Sigmoid colon (tissue), 7 donors: Measurements from ENCODE around the gene CHL1. TPM values are rescaled to one million over a fixed set of nuclear protein-coding genes. Genes with fewer than 3 reads are reported as not detected.

Source experiments
- DNase-seq: peaks from one replicate; pipeline ENCODE4 v3.0.0-alpha.2; 2019
- H3K27ac ChIP-seq, 4 donors: fragments of 200-600 bp; sonication (generic); one replicate each; pipeline ENCODE4 v1.5.1; 2016 to 2019; ENCODE audit warnings: mild to moderate bottlenecking in 1 of 4
- H3K27me3 ChIP-seq, 3 donors: fragments of 200-600 bp; sonication (generic); one replicate each; pipeline ENCODE4 v1.5.1; 2019; ENCODE audit warnings: mild to moderate bottlenecking in 1 of 3
- H3K36me3 ChIP-seq, 4 donors: fragments of 200-600 bp; sonication (generic); one replicate each; pipeline ENCODE4 v1.5.1; 2016 to 2019
- H3K4me1 ChIP-seq, 4 donors: fragments of 200-600 bp; sonication (generic); one replicate each; pipeline ENCODE4 v1.5.1; 2017 to 2019
- H3K4me3 ChIP-seq, 4 donors: fragments of 200-600 bp; sonication (generic); one replicate each; pipeline ENCODE4 v1.5.1; 2017 to 2019; ENCODE audit warnings: mild to moderate bottlenecking in 2 of 4, moderate library complexity in 1 of 4
- H3K9me3 ChIP-seq, 4 donors: fragments of 200-600 bp in 3 of 4; sonication (generic) in 3 of 4; one replicate each; pipeline versions ENCODE4 v1.5.1 to v1.6.1; 2013 to 2019
- EP300 ChIP-seq, 4 donors: sonication (generic); formaldehyde crosslinking; IDR thresholded peaks; one replicate each; pipeline ENCODE4 v1.6.1; 2017; ENCODE audit warnings: antibody characterized with exemption in 4 of 4
- POLR2A ChIP-seq, 2 donors: fragments of 450-650 bp; IDR thresholded peaks; one replicate each; pipeline ENCODE4 v1.6.1; 2016; ENCODE audit warnings: antibody characterized with exemption in 2 of 2, mild to moderate bottlenecking in 2 of 2, moderate library complexity in 2 of 2
- POLR2AphosphoS5 ChIP-seq, 4 donors: sonication (generic); formaldehyde crosslinking; IDR thresholded peaks; one replicate each; pipeline ENCODE4 v1.6.1; 2017; ENCODE audit warnings: antibody characterized with exemption in 4 of 4
- WGBS, 2 donors: extraction: QIAGEN DNeasy Blood & Tissue Kit; methylation state at CpG; one replicate each; pipeline ENCODE4 v1.1.7; 2013; 5-methylcytosine and 5-hydroxymethylcytosine counted together
- intact Hi-C: fragments of 100-400 bp; cut with DNase I; formaldehyde crosslinking; loops from one replicate; pipeline ENCODE4 v1.15.1; 2023
- polyA plus RNA-seq, 3 donors: library from polyadenylated mRNA; stranded (reverse); fragments of 200-250 nt; gene quantifications; one replicate each; pipeline ENCODE4 v1.2.3, GENCODE V29; 2013
- total RNA-seq, 4 donors: library from RNA; depleted of rRNA; stranded (reverse); fragments of >200 nt; gene quantifications; one replicate each; pipeline ENCODE4 v1.1.0, GENCODE V29; 2016
- TF ChIP-seq, protein P1 (sequence below), 4 experiments: fragments of 450-650 bp in 3 of 4; fragments of 200-600 bp in 1 of 4; IDR thresholded peaks; one replicate each; pipeline ENCODE4 v1.5.1; 2016 to 2019; ENCODE audit warnings: antibody characterized with exemption in 4 of 4, mild to moderate bottlenecking in 3 of 4, moderate library complexity in 2 of 4
- donor health status: healthy with polysubstance abuse.
- donor health status: Bipolar disorder and iron deficiency.
- donor health status: healthy.

The CHL1 gene
- total and polyA plus RNA-seq, 7 donors, result 0.46 to 86.7 (median 29.1) TPM

- Histone ChIP-seq H3K27me3 (no peaks in the 10 kb centered on the region), H3K4me1 (peaks cover 0 to 9% (median 1%) of the 10 kb centered on the region in 4 donors), H3K36me3 (no peaks in the 10 kb centered on the region), H3K27ac (no peak overlapping the region), H3K9me3 (no peaks in the 10 kb centered on the region), H3K4me3 (no peak overlapping the region)
- TF ChIP-seq POLR2A (IDR thresholded peaks at IDR 0.05) (no peak), EP300 (IDR thresholded peaks at IDR 0.05) (no peak), POLR2AphosphoS5 (IDR thresholded peaks at IDR 0.05) (no peak)
- TF ChIP-seq, protein P1, sequence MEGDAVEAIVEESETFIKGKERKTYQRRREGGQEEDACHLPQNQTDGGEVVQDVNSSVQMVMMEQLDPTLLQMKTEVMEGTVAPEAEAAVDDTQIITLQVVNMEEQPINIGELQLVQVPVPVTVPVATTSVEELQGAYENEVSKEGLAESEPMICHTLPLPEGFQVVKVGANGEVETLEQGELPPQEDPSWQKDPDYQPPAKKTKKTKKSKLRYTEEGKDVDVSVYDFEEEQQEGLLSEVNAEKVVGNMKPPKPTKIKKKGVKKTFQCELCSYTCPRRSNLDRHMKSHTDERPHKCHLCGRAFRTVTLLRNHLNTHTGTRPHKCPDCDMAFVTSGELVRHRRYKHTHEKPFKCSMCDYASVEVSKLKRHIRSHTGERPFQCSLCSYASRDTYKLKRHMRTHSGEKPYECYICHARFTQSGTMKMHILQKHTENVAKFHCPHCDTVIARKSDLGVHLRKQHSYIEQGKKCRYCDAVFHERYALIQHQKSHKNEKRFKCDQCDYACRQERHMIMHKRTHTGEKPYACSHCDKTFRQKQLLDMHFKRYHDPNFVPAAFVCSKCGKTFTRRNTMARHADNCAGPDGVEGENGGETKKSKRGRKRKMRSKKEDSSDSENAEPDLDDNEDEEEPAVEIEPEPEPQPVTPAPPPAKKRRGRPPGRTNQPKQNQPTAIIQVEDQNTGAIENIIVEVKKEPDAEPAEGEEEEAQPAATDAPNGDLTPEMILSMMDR (IDR thresholded peaks at IDR 0.05), result no peak
- DNase-seq, result no peak
- intact Hi-C loops, result no loop called here
Observed at GRCh38 chr3:291028-291427, 94.5 kb downstream of the CHL1 start.

DNA sequence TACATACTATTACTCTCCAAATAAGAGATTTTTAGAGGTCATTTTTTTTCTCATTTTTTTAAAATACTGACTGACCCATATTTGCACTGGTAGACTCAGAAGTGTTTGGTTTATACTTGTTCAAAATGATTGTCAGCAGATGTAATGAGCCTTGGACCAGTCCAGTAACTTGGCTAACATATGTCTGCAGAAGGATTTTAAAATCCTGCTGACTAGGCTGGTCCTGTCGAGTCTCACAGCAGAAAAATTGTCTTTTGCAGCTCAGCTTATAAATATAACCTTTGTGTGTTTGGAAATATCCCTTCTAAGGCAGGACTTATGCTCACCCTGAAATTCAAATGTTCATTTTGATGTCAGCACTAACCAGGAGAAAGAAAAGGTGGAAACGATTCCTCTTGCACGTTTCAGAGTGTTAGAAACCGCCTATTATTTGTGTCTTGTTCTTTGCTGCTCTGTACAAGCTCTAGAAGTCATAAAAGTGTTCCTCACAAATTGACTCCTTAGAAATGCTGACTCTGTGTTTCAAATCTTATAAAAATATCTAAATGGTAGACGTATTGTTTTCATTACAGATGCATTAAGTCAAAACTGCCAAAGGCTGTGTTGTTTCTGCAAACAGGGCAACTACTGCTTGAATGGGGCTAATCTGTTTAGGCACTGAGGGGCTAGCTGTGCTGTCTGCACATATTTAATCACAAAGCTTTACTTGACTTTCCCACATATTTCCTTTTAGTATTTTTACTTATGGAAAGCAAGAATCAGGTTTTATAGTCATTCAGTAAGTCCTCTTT, 95.3 kb downstream of the CHL1 start:
- Histone ChIP-seq H3K4me1 (peaks cover 0 to 9% (median 1%) of the 10 kb centered on the region in 4 donors), H3K4me3 (no peak overlapping the region), H3K27ac (no peak overlapping the region), H3K9me3 (no peaks in the 10 kb centered on the region), H3K27me3 (no peaks in the 10 kb centered on the region), H3K36me3 (no peaks in the 10 kb centered on the region)
- intact Hi-C loops, result no loop called here
- DNase-seq, result no peak
- no peak for TF ChIP-seq EP300 (IDR thresholded peaks at IDR 0.05)
- TF ChIP-seq, protein P1 (IDR thresholded peaks at IDR 0.05), result no peak
- TF ChIP-seq POLR2AphosphoS5 (IDR thresholded peaks at IDR 0.05), result no peak
- TF ChIP-seq POLR2A (IDR thresholded peaks at IDR 0.05), result no peak
- 56 to 66% methylated on average over 5 of the region's 5 CpGs for whole genome bisulfite sequencing, 2 donors

- WGBS, 2 donors, result 63 to 85% methylated on average over 8 of the region's 8 CpGs
Observed at GRCh38 chr3:294096-294495, 97.5 kb downstream of the CHL1 start.

DNA sequence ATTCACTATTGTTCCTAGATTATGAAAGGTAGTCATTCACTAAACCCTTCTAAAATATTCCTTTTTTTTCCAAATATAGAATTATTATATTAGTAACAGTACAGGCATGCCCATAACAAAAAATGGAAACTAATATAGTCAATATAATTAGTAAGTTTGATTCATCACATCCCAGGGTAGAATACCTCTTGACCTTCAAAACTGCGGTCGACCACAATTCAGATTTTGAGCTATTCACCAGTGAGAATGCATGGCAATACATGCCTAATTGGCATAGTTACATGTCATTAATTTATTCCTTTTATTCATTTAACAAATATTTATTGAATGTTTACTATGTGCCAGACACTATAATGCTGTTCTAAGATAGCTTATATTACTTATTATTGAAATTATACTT, 98.0 kb downstream of the CHL1 start:
- no peak for TF ChIP-seq POLR2A (IDR thresholded peaks at IDR 0.05)
- H3K4me3 ChIP-seq, result no peak overlapping the region
- WGBS, 2 donors, result 95% methylated on average over 2 of the region's 2 CpGs

More at GRCh38 chr3:294096-294495, 97.5 kb downstream of the CHL1 start:
- peaks cover 0 to 9% (median 1%) of the 10 kb centered on the region in 4 donors for H3K4me1 ChIP-seq
- no peak overlapping the region for H3K4me3 ChIP-seq
- no peaks in the 10 kb centered on the region for H3K36me3 ChIP-seq
- no peak overlapping the region for H3K27ac ChIP-seq
- H3K9me3 ChIP-seq, result no peaks in the 10 kb centered on the region
- no peak for TF ChIP-seq EP300 (IDR thresholded peaks at IDR 0.05)
- no peak for TF ChIP-seq POLR2A (IDR thresholded peaks at IDR 0.05)
- TF ChIP-seq, protein P1 (IDR thresholded peaks at IDR 0.05), result no peak
- TF ChIP-seq POLR2AphosphoS5 (IDR thresholded peaks at IDR 0.05), result no peak
- no peaks in the 10 kb centered on the region for H3K27me3 ChIP-seq
- intact Hi-C loops, result no loop called here
- no peak for DNase-seq

GRCh38 chr3:295166-295565, 98.6 kb downstream of the CHL1 start:
- no peaks in the 10 kb centered on the region for H3K27me3 ChIP-seq
- no peak overlapping the region for H3K27ac ChIP-seq
- no peak overlapping the region for H3K4me3 ChIP-seq
- H3K4me1 ChIP-seq, result peaks cover 0 to 9% (median 1%) of the 10 kb centered on the region in 4 donors
- TF ChIP-seq, protein P1 (IDR thresholded peaks at IDR 0.05), result no peak
- TF ChIP-seq EP300 (IDR thresholded peaks at IDR 0.05) (no peak), POLR2AphosphoS5 (IDR thresholded peaks at IDR 0.05) (no peak), POLR2A (IDR thresholded peaks at IDR 0.05) (no peak)
- 39 to 61% methylated on average over 3 of the region's 3 CpGs for WGBS, 2 donors
- no peak for DNase-seq
- intact Hi-C loops, result no loop called here
- no peaks in the 10 kb centered on the region for H3K36me3 ChIP-seq
- H3K9me3 ChIP-seq, result no peaks in the 10 kb centered on the region

More for the DNA sequence above, 98.0 kb downstream of the CHL1 start:
- Histone ChIP-seq H3K27ac (no peak overlapping the region), H3K9me3 (no peaks in the 10 kb centered on the region), H3K4me1 (peaks cover 0 to 9% (median 1%) of the 10 kb centered on the region in 4 donors), H3K36me3 (no peaks in the 10 kb centered on the region), H3K27me3 (no peaks in the 10 kb centered on the region)
- intact Hi-C loops, result no loop called here
- no peak for DNase-seq
